Testis (tissue), 3 donors: ENCODE data around the gene LDHAL6B. TPM values are rescaled to one million over a fixed set of nuclear protein-coding genes. Genes with fewer than 3 reads are reported as not detected.

Experiments
- DNase-seq: peaks from one replicate; pipeline ENCODE4 v3.0.0-alpha.2; 2019
- H3K27ac ChIP-seq, 2 donors: fragments of 200-600 bp; sonication (generic); one replicate each; pipeline ENCODE4 v1.5.1; 2019
- H3K27me3 ChIP-seq: fragments of 200-600 bp; sonication (generic); one replicate; pipeline ENCODE4 v1.5.1; 2019
- H3K36me3 ChIP-seq: fragments of 200-600 bp; sonication (generic); one replicate; pipeline ENCODE4 v1.5.1; 2017; ENCODE audit warnings: low read depth; ENCODE audit errors: missing control alignments
- H3K4me1 ChIP-seq: fragments of 200-600 bp; sonication (generic); one replicate; pipeline ENCODE4 v1.5.1; 2019
- H3K4me3 ChIP-seq, 2 donors: fragments of 200-600 bp; sonication (generic); one replicate each; pipeline ENCODE4 v1.5.1; 2017 to 2019
- H3K9me3 ChIP-seq: fragments of 200-600 bp; sonication (generic); one replicate; pipeline ENCODE4 v1.5.1; 2017
- POLR2A ChIP-seq: fragments of 450-650 bp; IDR thresholded peaks from one replicate; pipeline ENCODE4 v1.6.1; 2017; ENCODE audit warnings: antibody characterized with exemption, mild to moderate bottlenecking, moderate library complexity
- WGBS, 2 donors: methylation state at CpG; one replicate each; pipeline ENCODE4 v1.1.5; 2018; 5-methylcytosine and 5-hydroxymethylcytosine counted together
- intact Hi-C: fragments of 100-400 bp; cut with DNase I; formaldehyde crosslinking; loops from one replicate; pipeline ENCODE4 v1.15.1; 2023; ENCODE audit warnings: low total_unique reads
- polyA plus RNA-seq: library from polyadenylated mRNA; stranded (reverse); fragments of 350-450 nt; fragmentation: Illumina TruSeq; extraction: RNeasy Lipid Tissue Mini Kit (QIAGEN cat#74804); gene quantifications from one replicate; pipeline ENCODE4 v1.2.3, GENCODE V29; 2014; ENCODE audit warnings: low read depth, low replicate concordance; ENCODE audit not compliant: insufficient read depth
- total RNA-seq, 2 donors: library from RNA; depleted of rRNA; stranded (reverse); fragments of >200 nt; gene quantifications; one replicate each; pipeline ENCODE4 v1.2.3, GENCODE V29; 2016
- TF ChIP-seq, protein P1 (sequence below), 3 experiments: fragments of 450-650 bp in 2 of 3; fragments of 200-600 bp in 1 of 3; sonication (generic) in 1 of 3; IDR thresholded peaks; one replicate each; pipeline ENCODE4 v1.5.1; 2016 to 2019; ENCODE audit warnings: antibody characterized with exemption in 3 of 3, mild to moderate bottlenecking in 2 of 3, moderate library complexity in 1 of 3

The LDHAL6B gene
- total and polyA plus RNA-seq, 3 donors from 2014 or later = 18.6 to 119 (median 22.6) TPM

- no peaks in the 10 kb centered on the region for H3K27me3 ChIP-seq
- TF ChIP-seq POLR2A = no peak
- TF ChIP-seq, protein P1, sequence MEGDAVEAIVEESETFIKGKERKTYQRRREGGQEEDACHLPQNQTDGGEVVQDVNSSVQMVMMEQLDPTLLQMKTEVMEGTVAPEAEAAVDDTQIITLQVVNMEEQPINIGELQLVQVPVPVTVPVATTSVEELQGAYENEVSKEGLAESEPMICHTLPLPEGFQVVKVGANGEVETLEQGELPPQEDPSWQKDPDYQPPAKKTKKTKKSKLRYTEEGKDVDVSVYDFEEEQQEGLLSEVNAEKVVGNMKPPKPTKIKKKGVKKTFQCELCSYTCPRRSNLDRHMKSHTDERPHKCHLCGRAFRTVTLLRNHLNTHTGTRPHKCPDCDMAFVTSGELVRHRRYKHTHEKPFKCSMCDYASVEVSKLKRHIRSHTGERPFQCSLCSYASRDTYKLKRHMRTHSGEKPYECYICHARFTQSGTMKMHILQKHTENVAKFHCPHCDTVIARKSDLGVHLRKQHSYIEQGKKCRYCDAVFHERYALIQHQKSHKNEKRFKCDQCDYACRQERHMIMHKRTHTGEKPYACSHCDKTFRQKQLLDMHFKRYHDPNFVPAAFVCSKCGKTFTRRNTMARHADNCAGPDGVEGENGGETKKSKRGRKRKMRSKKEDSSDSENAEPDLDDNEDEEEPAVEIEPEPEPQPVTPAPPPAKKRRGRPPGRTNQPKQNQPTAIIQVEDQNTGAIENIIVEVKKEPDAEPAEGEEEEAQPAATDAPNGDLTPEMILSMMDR (IDR thresholded peaks at IDR 0.05) = no peak
- H3K36me3 ChIP-seq = no peaks in the 10 kb centered on the region
- no peak overlapping the region for H3K4me3 ChIP-seq
- no peaks in the 10 kb centered on the region for H3K9me3 ChIP-seq
- no peak for DNase-seq
- no peak overlapping the region for H3K27ac ChIP-seq
- intact Hi-C loops = no loop called here
- no peaks in the 10 kb centered on the region for H3K4me1 ChIP-seq
- WGBS, 2 donors = 87 to 90% methylated on average over 7 of the region's 7 CpGs
These were observed 16.4 kb upstream of the LDHAL6B start for GRCh38 chr15:59190291-59190690.

DNA sequence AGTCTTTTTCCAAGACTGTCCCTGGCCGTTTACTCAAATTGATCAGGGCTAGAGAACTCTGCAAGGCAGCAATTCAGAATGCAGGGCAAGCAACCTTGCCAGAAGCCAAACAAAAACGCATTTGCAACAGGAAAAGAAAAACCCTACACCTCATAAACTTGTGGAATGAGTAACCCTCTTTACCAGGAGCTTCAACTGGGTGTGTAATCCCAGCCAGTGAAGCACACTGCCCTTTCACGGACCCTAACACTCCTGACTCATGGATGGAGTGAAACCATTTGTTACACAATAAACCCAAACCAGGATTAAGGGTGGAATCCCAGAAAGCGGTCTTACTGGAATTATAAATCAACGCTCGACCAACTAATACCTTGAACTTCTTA is 14.8 kb upstream of the LDHAL6B start:
- no peak overlapping the region for H3K4me3 ChIP-seq
- H3K36me3 ChIP-seq = no peaks in the 10 kb centered on the region
- H3K27me3 ChIP-seq = no peaks in the 10 kb centered on the region
- H3K9me3 ChIP-seq = no peaks in the 10 kb centered on the region
- no peak for DNase-seq
- intact Hi-C loops = no loop called here
- WGBS, 2 donors = 92% methylated on average over 6 of the region's 6 CpGs
- H3K27ac ChIP-seq = no peak overlapping the region
- no peaks in the 10 kb centered on the region for H3K4me1 ChIP-seq
- TF ChIP-seq, protein P1 (IDR thresholded peaks at IDR 0.05) = no peak
- TF ChIP-seq POLR2A = no peak

DNA sequence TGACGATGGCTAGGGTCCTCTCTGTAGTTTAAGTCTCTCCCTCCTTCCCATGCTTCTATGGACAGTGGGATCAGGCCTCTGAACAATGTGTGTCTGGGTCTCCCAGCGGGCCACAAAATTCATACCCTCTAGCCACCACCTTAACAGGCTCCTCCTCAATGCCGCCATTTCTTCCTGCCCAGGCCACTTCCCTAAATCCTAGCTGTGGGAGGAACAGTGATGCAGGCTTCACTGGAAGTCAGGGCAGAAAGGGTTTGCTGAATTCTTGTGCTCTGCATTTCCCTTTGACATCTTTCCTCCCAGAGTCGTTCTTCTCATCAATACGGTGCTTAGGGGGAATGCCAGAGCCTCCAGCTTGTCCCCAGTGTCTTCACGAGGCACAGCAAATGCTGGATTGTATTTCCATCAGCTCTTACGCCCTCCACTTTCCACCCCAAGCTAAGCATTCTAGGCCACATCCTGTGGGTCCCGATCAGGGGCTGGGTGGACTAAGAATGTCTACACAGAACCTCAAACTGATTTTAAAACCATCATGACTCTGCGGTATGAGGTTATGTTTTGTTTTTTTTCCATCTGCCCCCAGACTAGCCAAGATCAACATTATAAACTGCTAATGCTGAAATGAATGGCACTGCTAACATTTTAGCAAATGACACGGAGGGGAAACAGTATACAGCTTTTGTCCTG is 11.9 kb upstream of the LDHAL6B start:
- Histone ChIP-seq H3K9me3 (no peaks in the 10 kb centered on the region), H3K27ac (no peak overlapping the region), H3K4me3 (no peak overlapping the region), H3K36me3 (no peaks in the 10 kb centered on the region), H3K27me3 (no peaks in the 10 kb centered on the region), H3K4me1 (no peaks in the 10 kb centered on the region)
- WGBS, 2 donors = 89 to 91% methylated on average over 9 to 10 of the region's 10 CpGs
- no peak for DNase-seq
- TF ChIP-seq, protein P1 (IDR thresholded peaks at IDR 0.05) = no peak
- no peak for TF ChIP-seq POLR2A
- intact Hi-C loops = no loop called here

GRCh38 chr15:59196416-59196815 is 10.2 kb upstream of the LDHAL6B start:
- no peaks in the 10 kb centered on the region for H3K9me3 ChIP-seq
- H3K4me1 ChIP-seq = no peaks in the 10 kb centered on the region
- no peak for TF ChIP-seq POLR2A
- TF ChIP-seq, protein P1 (IDR thresholded peaks at IDR 0.05) = no peak
- H3K4me3 ChIP-seq = no peak overlapping the region
- 93 to 98% methylated on average over 2 of the region's 2 CpGs for WGBS, 2 donors
- H3K27me3 ChIP-seq = no peaks in the 10 kb centered on the region
- no peaks in the 10 kb centered on the region for H3K36me3 ChIP-seq
- intact Hi-C loops = no loop called here
- DNase-seq = no peak
- H3K27ac ChIP-seq = no peak overlapping the region

DNA sequence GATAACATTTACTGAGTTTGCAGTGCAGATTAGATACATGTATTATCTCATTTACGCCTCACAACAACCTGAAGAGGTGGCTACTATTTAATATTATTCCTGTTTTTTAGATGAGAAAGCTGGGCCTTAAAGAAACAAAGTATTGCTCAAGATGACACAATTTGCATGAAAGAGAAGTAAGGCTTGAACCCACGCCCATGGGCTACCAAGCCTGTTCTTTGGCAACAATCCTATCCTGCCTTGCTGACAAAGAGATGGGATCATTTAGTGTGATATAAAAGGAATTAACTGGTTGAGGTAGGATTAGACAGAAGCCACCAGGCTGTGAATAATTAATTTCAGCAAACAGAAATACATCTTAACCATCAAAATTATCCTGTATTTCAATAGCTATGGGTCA is 9.2 kb upstream of the LDHAL6B start:
- intact Hi-C loops = no loop called here
- TF ChIP-seq, protein P1 (IDR thresholded peaks at IDR 0.05) = no peak
- TF ChIP-seq POLR2A = no peak
- no peaks in the 10 kb centered on the region for H3K9me3 ChIP-seq
- H3K4me3 ChIP-seq = no peak overlapping the region
- DNase-seq = no peak
- no peaks in the 10 kb centered on the region for H3K27me3 ChIP-seq
- H3K4me1 ChIP-seq = no peaks in the 10 kb centered on the region
- H3K27ac ChIP-seq = no peak overlapping the region
- no peaks in the 10 kb centered on the region for H3K36me3 ChIP-seq
- WGBS, 2 donors = 82 to 83% methylated on average over 2 of the region's 2 CpGs
